Stromal cell of bone marrow (primary cell): ENCODE results near the gene APBB2.

Experiments
- DNase-seq: peaks from one replicate; pipeline ENCODE4 v3.0.0-alpha.2; 2012; ENCODE audit warnings: low read depth

The APBB2 gene

GRCh38 chr4:41214136-41214824 is at the start of gene APBB2:
APBB2 (minus strand) TSS chr4:41214542; CDS start chr4:41033254, 181,288 bp downstream.
- peak; percentile 94 for DNase-seq

- DNase-seq: no peak
These were observed 47.9 kb upstream of the APBB2 start for GRCh38 chr4:41262198-41262597.

- DNase-seq: no peak
These were observed 45.9 kb upstream of the APBB2 start for GRCh38 chr4:41260116-41260733.

- DNase-seq: peak; percentile 70
These were observed 44.4 kb upstream of the APBB2 start for GRCh38 chr4:41258783-41259182.

GRCh38 chr4:41257906-41258305 is 43.6 kb upstream of the APBB2 start:
- DNase-seq: no peak

- peak; percentile 20 for DNase-seq
These were observed 43.0 kb upstream of the APBB2 start for GRCh38 chr4:41257257-41257901.

- DNase-seq: peak; percentile 28
These were observed 42.5 kb upstream of the APBB2 start, which contains the start of gene UCHL1 for GRCh38 chr4:41256740-41257256. UCHL1 (plus strand) TSS chr4:41256928; CDS start chr4:41256977, 49 bp downstream.

GRCh38 chr4:41256131-41256739 is 41.9 kb upstream of the APBB2 start:
- DNase-seq: no peak

- DNase-seq: no peak
These were observed 31.6 kb upstream of the APBB2 start for GRCh38 chr4:41245983-41246382.

GRCh38 chr4:41241919-41242318 is 27.6 kb upstream of the APBB2 start:
- DNase-seq: no peak

GRCh38 chr4:41236508-41236907 is 22.2 kb upstream of the APBB2 start:
- DNase-seq: no peak

- DNase-seq: no peak
These were observed 21.7 kb upstream of the APBB2 start for GRCh38 chr4:41236032-41236431.

GRCh38 chr4:41232856-41233255 is 18.5 kb upstream of the APBB2 start:
- no peak for DNase-seq

- DNase-seq: no peak
These were observed 18.1 kb upstream of the APBB2 start for GRCh38 chr4:41232406-41232805.

GRCh38 chr4:41227902-41228301 is 13.6 kb upstream of the APBB2 start:
- DNase-seq: no peak

GRCh38 chr4:41221850-41222645 is 7.7 kb upstream of the APBB2 start:
- DNase-seq: no peak

- no peak for DNase-seq
These were observed 5.1 kb upstream of the APBB2 start for GRCh38 chr4:41219421-41219950.

GRCh38 chr4:41218703-41219102 is 4.4 kb upstream of the APBB2 start:
- DNase-seq: no peak

- DNase-seq: no peak
These were observed 3.0 kb upstream of the APBB2 start for GRCh38 chr4:41217374-41217773.

- no peak for DNase-seq
These were observed 2.6 kb upstream of the APBB2 start for GRCh38 chr4:41217020-41217333.

- no peak for DNase-seq
These were observed 2.1 kb upstream of the APBB2 start for GRCh38 chr4:41216294-41217019.
